ENCODE data around the gene RSPO3.
"Not testable (repeated sequence)": the region's sequence is repeated elsewhere in the genome, so short reads cannot be mapped to it uniquely, and the experiment has no call there.

Gene RSPO3

GRCh38 chr6:127207591-127208120 is 89.2 kb downstream of the RSPO3 start:
- no peak overlapping the region for H3K4me3 ChIP-seq (ENCODE audit: low read depth, low read length)
- no peak for TF ChIP-seq CTCF (IDR thresholded peaks at IDR 0.05; ENCODE audit: low read depth, low read length)
- in situ Hi-C loops (cut with HindIII; ENCODE audit: low sequenced_read_pairs), result no loop called here
- DNase-seq (ENCODE audit: low read depth, low spot score), result peak; percentile 51

GRCh38 chr6:127210725-127211124 is 92.3 kb downstream of the RSPO3 start:
- H3K4me3 ChIP-seq (ENCODE audit: low read depth, low read length), result no peak overlapping the region
- no peak for DNase-seq (ENCODE audit: low read depth, low spot score)
- TF ChIP-seq CTCF (IDR thresholded peaks at IDR 0.05; ENCODE audit: low read depth, low read length), result no peak
- in situ Hi-C loops (cut with HindIII; ENCODE audit: low sequenced_read_pairs), result no loop called here

- in situ Hi-C loops (cut with HindIII; ENCODE audit: low sequenced_read_pairs), result no loop called here
- no peak for DNase-seq (ENCODE audit: low read depth, low spot score)
- no peak for TF ChIP-seq CTCF (IDR thresholded peaks at IDR 0.05; ENCODE audit: low read depth, low read length)
- H3K4me3 ChIP-seq (ENCODE audit: low read depth, low read length), result no peak overlapping the region
Observed at GRCh38 chr6:127212376-127212775, 93.9 kb downstream of the RSPO3 start.

- DNase-seq (ENCODE audit: low read depth, low spot score); H3K4me3 ChIP-seq (ENCODE audit: low read depth, low read length); in situ Hi-C loops (cut with HindIII; ENCODE audit: low sequenced_read_pairs): not testable (repeated sequence)
Observed at GRCh38 chr6:127214032-127214431, 95.6 kb downstream of the RSPO3 start.

- in situ Hi-C loops (cut with HindIII; ENCODE audit: low sequenced_read_pairs); H3K4me3 ChIP-seq (ENCODE audit: low read depth, low read length); DNase-seq (ENCODE audit: low read depth, low spot score): not testable (repeated sequence)
Observed at GRCh38 chr6:127214531-127214930, 96.1 kb downstream of the RSPO3 start.

GRCh38 chr6:127215931-127216330 is 97.5 kb downstream of the RSPO3 start:
- DNase-seq (ENCODE audit: low read depth, low spot score), result no peak
- in situ Hi-C loops (cut with HindIII; ENCODE audit: low sequenced_read_pairs), result no loop called here
- no peak for TF ChIP-seq CTCF (IDR thresholded peaks at IDR 0.05; ENCODE audit: low read depth, low read length)
- no peak overlapping the region for H3K4me3 ChIP-seq (ENCODE audit: low read depth, low read length)

GRCh38 chr6:127216810-127217789 is 98.6 kb downstream of the RSPO3 start:
- in situ Hi-C loops (cut with HindIII; ENCODE audit: low sequenced_read_pairs), result no loop called here
- H3K4me3 ChIP-seq (ENCODE audit: low read depth, low read length), result no peak overlapping the region
- no peak for DNase-seq (ENCODE audit: low read depth, low spot score)
- no peak for TF ChIP-seq CTCF (IDR thresholded peaks at IDR 0.05; ENCODE audit: low read depth, low read length)
